ENCODE measurements around the gene CEP164.
"Not testable (repeated sequence)": the region's sequence is repeated elsewhere in the genome, so short reads cannot be mapped to it uniquely, and the experiment has no call there.

The CEP164 gene

GRCh38 chr11:117394221-117394925 is 66.7 kb downstream of the CEP164 start:
- no peak for DNase-seq (ENCODE audit: low read depth in 2 of 2)

GRCh38 chr11:117395476-117395875 is 67.8 kb downstream of the CEP164 start:
- DNase-seq (ENCODE audit: low read depth in 2 of 2), result no peak

DNA sequence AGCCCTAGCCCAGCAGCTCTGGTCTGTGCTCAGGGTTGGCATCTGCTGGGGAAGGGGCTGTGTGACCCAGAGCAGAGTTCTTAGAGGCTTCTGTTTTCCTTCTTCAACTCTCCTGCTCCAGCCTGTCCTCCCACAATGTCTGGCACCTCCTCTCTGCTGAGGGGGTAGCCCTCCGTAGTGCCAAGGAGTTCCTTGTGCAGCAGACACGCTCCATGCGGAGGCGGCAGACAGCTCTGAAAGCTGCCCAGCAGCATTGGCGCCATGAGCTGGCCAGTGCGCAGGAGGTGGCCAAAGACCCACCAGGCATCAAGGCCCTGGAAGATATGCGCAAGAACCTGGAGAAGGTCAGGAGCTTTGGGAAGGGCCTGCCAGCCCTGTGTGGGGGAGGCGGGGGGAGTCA is 69.3 kb downstream of the CEP164 start:
- DNase-seq (ENCODE audit: low read depth in 2 of 2), result no peak

- DNase-seq (ENCODE audit: low read depth in 2 of 2), result not testable (repeated sequence)
These were observed 71.0 kb downstream of the CEP164 start for GRCh38 chr11:117398618-117399017.

DNA sequence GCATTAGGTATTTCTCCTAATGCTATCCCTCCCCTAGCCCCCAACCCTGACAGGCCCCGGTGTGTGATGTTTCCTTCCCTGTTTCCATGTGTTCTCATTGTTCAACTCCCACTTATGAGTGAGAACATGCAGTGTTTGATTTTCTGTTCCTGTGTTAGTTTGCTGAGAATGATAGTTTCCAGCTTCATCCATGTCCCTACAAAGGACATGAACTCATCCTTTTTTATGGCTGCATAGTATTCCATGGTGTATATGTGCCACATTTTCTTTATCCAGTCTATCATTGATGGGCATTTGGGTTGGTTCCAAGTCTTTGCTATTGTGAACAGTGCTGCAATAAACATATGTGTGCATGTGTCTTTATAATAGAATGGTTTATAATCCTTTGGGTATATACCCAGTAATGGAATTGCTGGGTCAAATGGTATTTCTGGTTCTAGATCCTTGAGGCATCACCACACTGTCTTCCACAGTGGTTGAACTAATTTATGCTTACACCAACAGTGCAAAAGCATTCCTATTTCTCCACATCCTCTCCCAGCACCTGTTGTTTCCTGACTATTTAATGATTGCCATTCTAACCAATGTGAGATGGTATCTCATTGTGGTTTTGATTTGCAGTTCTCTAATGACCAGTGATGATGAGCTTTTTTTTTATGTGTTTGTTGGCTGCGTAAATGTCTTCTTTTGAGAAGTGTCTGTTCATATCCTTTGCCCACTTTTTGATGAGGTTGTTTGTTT is 71.6 kb downstream of the CEP164 start:
- not testable (repeated sequence) for DNase-seq (ENCODE audit: low read depth in 2 of 2)

DNA sequence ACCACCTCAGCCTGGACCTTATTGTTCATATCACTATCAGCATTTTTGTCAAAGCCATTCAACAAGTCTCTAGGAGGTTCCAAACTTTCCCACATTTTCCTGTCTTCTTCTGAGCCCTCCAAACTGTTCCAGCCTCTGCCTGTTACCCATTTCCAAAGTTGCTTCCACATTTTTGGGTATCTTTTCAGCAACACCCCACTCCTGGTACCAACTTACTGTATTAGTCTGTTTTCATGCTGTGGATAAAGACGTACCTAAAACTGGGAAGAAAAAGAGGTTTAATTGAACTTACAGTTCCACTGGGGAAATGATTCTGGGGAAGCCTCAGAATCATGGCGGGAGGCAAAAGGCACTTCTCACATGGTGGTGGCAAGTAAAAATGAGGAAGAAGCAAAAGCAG is 78.2 kb downstream of the CEP164 start:
- not testable (repeated sequence) for DNase-seq (ENCODE audit: low read depth in 2 of 2)

DNA sequence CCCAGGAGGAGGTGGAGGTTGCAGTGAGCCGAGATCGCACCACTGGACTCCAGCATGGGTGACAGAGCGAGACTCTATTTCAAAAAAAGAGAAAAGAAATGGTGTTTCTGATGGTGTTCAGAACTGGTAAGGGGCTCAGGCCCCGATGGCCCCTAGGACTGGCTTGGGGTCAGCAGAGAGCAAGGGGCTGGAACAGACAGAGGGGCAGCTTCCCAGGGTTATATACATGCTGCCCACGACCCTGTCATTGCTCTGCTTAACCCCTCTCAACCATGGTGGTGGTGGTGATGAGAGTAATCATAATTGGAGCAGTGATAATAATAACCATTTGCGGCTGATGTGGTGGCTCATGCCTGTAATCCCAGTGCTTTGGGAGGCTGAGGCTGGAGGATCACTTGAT is 79.4 kb downstream of the CEP164 start:
- no peak for DNase-seq (ENCODE audit: low read depth in 2 of 2)

DNA sequence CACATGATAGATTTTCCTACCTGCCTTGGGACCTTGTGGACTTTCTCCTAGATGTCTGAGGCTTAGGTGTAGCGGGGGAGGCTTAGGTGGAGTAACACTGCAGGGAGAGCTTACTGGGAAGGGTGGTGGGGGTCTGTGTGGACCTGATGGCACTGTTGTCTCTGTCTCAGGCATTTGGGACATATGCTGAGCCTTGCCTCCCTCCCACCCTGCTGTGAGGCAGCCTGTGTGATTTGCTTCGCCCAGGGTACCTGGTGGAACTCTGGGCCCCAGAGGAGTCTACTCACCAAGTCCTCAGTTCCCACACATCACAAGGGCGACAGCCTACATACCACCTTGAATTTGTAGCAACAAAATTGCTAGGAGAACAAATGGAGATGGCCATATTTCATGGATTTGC is 80.7 kb downstream of the CEP164 start:
- DNase-seq (ENCODE audit: low read depth in 2 of 2), result no peak

DNA sequence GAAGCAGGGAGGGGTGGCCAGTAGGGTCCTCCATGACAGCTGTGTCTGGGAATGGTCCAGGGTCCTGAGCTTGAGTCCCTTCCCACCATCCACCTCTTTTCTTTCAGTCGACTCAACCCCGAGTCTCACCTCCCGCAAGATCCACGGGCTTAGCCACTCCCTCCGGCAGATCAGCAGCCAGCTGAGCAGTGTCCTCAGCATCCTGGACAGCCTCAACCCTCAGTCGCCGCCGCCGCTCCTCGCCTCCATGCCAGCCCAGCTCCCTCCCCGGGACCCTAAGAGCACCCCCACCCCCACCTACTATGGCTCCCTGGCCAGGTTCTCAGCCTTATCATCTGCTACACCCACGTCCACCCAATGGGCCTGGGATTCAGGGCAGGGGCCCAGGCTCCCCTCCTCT is 81.9 kb downstream of the CEP164 start:
- DNase-seq (ENCODE audit: low read depth in 2 of 2), result no peak

DNA sequence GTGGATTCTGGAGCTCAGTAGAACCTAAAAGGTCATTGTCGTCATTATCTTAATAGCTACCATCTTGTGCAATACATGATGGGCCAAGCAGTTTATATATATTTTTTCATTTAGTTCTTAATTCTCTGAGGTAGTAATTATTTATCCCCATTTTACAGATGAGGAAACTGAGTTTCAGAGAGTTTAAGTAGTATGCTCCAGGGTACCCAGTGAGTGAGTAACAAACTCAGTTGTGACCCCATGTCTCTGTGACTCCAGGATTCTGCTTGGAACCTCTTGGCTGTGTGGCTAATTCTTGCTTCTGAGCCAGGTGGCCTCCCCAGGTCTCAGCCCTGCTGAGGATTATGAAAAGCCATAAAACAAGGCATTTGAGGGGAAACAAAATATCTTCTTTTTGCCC is 82.6 kb downstream of the CEP164 start:
- no peak for DNase-seq (ENCODE audit: low read depth in 2 of 2)

- DNase-seq (ENCODE audit: low read depth in 2 of 2), result no peak
These were observed 83.4 kb downstream of the CEP164 start for GRCh38 chr11:117410861-117411710.

GRCh38 chr11:117411736-117412135 is 84.1 kb downstream of the CEP164 start:
- no peak for DNase-seq (ENCODE audit: low read depth in 2 of 2)

GRCh38 chr11:117412176-117412575 is 84.5 kb downstream of the CEP164 start:
- DNase-seq (ENCODE audit: low read depth in 2 of 2), result no peak

- no peak for DNase-seq (ENCODE audit: low read depth in 2 of 2)
These were observed 85.1 kb downstream of the CEP164 start for GRCh38 chr11:117412653-117413275.

DNA sequence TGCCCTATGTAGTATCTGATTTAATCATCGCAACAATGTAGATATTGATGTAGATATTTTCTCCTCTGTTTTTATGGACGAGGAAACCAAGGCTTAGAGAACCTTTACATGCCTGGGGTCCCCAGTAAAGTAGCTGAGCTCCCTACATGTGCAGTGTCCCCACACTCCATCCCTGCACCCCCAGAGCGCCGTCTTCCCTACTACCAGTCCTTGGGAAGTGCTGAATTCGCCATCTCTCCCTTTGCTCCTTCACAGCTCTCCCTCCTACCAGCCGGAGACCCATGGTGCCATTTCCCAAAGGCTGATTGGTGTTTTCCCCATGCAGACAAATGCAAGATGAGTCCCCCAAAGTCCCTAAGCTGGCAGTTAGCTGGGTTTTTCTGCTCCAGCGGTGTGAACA is 86.0 kb downstream of the CEP164 start:
- DNase-seq (ENCODE audit: low read depth in 2 of 2), result no peak

DNA sequence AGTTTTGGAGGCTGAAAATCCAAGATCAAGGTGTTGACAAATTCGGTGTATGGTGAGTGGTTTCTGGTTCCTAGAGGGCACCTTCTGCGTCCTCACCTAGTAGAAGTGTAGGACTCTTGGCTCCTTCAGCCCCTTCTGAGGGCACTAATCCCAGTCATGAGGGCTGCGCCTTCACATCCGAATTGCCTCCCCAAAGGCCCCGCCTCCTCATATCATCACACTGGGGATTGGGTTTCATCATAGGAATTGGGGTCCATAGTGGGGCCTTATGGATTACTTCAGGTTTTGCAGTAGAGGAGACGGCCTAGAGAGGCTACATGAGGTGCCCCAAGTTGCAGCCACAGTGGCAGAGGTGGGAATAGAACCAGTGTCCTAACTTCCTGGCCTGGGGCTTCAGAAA is 87.1 kb downstream of the CEP164 start:
- DNase-seq (ENCODE audit: low read depth in 2 of 2), result no peak

GRCh38 chr11:117415358-117415896 is 87.8 kb downstream of the CEP164 start:
- DNase-seq (ENCODE audit: low read depth in 2 of 2), result no peak

GRCh38 chr11:117417342-117417741 is 89.7 kb downstream of the CEP164 start:
- DNase-seq (ENCODE audit: low read depth in 2 of 2), result no peak

GRCh38 chr11:117417856-117418255 is 90.2 kb downstream of the CEP164 start:
- DNase-seq (ENCODE audit: low read depth in 2 of 2), result no peak

DNA sequence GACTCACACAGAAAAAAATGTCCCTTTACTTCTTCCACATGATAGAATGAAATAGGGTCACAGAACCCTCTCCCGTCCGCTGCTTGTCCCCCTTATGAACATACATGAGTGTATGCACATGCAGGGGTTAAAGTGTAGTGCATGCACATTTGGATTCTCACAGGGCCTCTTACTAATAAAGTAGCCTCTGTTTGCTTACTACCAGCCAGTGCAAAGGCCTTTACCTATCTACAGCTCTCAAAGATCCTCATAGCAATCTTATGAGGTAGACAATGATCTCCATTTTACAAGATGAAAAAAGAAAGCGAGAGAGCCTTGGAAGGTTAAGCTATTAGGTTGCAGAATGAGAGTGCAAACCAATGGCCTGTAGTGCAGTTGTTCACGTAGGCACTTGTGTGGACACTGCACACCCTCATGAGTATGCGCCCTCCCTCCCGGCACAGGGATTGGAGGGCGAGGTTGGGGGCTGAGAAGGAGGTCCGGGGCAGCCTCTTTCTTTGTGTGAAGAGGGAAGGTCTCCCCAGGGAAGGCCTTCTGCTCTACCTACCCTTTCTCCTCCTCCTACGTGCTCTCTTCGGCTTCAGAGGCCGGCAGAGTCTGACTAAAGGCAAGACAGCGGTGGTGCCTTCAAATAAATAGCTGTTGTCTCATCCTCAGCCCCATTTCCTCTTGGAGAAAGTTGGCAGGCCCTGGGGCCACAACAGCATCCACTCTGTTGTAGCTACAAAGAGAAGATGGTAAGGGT is 91.3 kb downstream of the CEP164 start:
- DNase-seq (ENCODE audit: low read depth in 2 of 2), result no peak
